ENCODE results near the gene TRAPPC6A. TPM values are rescaled to one million over a fixed set of nuclear protein-coding genes. Genes with fewer than 3 reads are reported as not detected.

Gene TRAPPC6A
- total and polyA plus RNA-seq, 2 of the 4 experiments (the other 2 are of a cell fraction) = 4.1 to 13.4 TPM

GRCh38 chr19:45128146-45128545 is 49.9 kb downstream of the TRAPPC6A start:
- Histone ChIP-seq H2BK15ac (ENCODE audit: low read depth, low read length) (no peak overlapping the region), H2BK20ac (ENCODE audit: low read depth, low read length) (no peak overlapping the region), H3K9ac (ENCODE audit: low read depth, low read length) (no peak overlapping the region), H3K18ac (ENCODE audit: low read depth, low read length) (no peak overlapping the region), H3K4me2 (ENCODE audit: low read depth, low read length) (no peak overlapping the region), H3K36me3 (ENCODE audit: control insufficient read depth, insufficient read depth, low read length) (peaks cover 3% of the 10 kb centered on the region; the same call in 1 of the 2 replicates), H3K4ac (ENCODE audit: low read depth, low read length) (no peak overlapping the region), H3K27me3 (ENCODE audit: control insufficient read depth, insufficient read depth, low read length) (no peaks in the 10 kb centered on the region), H3K56ac (ENCODE audit: extremely low read depth, insufficient read depth, low read length) (no peak overlapping the region), H2AFZ (replicated peaks; ENCODE audit: low read length, poor library complexity) (no peak overlapping the region), H3K4me3 (ENCODE audit: insufficient read depth, low read depth, low read length) (no peak overlapping the region), H3K79me1 (ENCODE audit: low read depth in 1 of 2, low read length in 2 of 2) (peaks cover 39 to 85% of the 10 kb centered on the region in 2 experiments), H3K23ac (ENCODE audit: low read depth, low read length) (no peak overlapping the region), H3K9me3 (ENCODE audit: control insufficient read depth, insufficient read depth, low read length) (no peaks in the 10 kb centered on the region), H4K20me1 (ENCODE audit: insufficient read depth, low read length) (peaks cover 80% of the 10 kb centered on the region), H3K27ac (ENCODE audit: insufficient read depth, low read length) (no peak overlapping the region), H4K8ac (ENCODE audit: low read depth in 2 of 2, low read length in 2 of 2) (no peak overlapping the region), H3K14ac (replicated peaks; ENCODE audit: low read depth, low read length) (no peak overlapping the region), H2BK5ac (ENCODE audit: low read depth, low read length, poor library complexity, severe bottlenecking) (no peak overlapping the region), H4K5ac (ENCODE audit: low read depth, low read length) (no peak overlapping the region), H4K91ac (ENCODE audit: insufficient read depth, low read depth, low read length) (no peak overlapping the region), H3K9me1 (ENCODE audit: insufficient read depth, low read length) (peaks cover 8% of the 10 kb centered on the region; the same call in 1 of the 2 replicates), H3K4me1 (ENCODE audit: control insufficient read depth, insufficient read depth, low read length) (no peaks in the 10 kb centered on the region), H2BK120ac (ENCODE audit: low read depth, low read length) (no peak overlapping the region), H2AK5ac (ENCODE audit: low read depth, low read length) (no peak overlapping the region), H2AK9ac (replicated peaks; ENCODE audit: low read depth, low read length, poor library complexity) (no peak overlapping the region)
- in situ Hi-C loops (cut with MboI; ENCODE audit: low sequenced_read_pairs) (no loop called here), dilution Hi-C loops (cut with HindIII; ENCODE audit: low sequenced_read_pairs, unreplicated experiment) (no loop called here), intact Hi-C loops (cut with micrococcal nuclease) (loop anchor here (5.0 kb wide), 1 partner anchor 36 kb away; the partner anchor contains the start of gene PPP1R37)
- CTCF ChIA-PET = no interaction called here
- DNase-seq (no peak), ATAC-seq (ENCODE audit: low read depth) (no peak)
- BruUV-seq (replicated peaks) = no TSS peak
- TF ChIP-seq CHD1 (IDR thresholded peaks at IDR 0.05; ENCODE audit: low read depth, low read length) (no peak), MAFK (IDR thresholded peaks at IDR 0.05; ENCODE audit: low read depth, low read length) (no peak), CTCF (conservative IDR thresholded peaks at IDR 0.05; ENCODE audit: low read depth, low read length) (no peak), POLR2A (IDR thresholded peaks at IDR 0.05; ENCODE audit: low read depth, low read length) (no peak), ELK1 (IDR thresholded peaks at IDR 0.05; ENCODE audit: borderline replicate concordance, low read depth, low read length) (no peak), NFE2L2 (IDR thresholded peaks at IDR 0.05; ENCODE audit: low read depth, low read length) (no peak), USF2 (IDR thresholded peaks at IDR 0.05; ENCODE audit: low read depth, low read length) (no peak), RAD21 (IDR thresholded peaks at IDR 0.05; ENCODE audit: low read length) (no peak), RFX5 (IDR thresholded peaks at IDR 0.05; ENCODE audit: low read depth, low read length) (no peak), CEBPB (IDR thresholded peaks at IDR 0.05; ENCODE audit: low read depth, low read length) (no peak), SMC3 (IDR thresholded peaks at IDR 0.05; ENCODE audit: low read depth, low read length) (no peak), FOS (IDR thresholded peaks at IDR 0.05; ENCODE audit: low read depth, low read length) (no peak)
- 86% methylated on average over 4 of the region's 5 CpGs; no CpG with 5 or more reads in 1 of the 2 experiments for WGBS, 2 experiments (ENCODE audit: extremely low coverage in 2 of 2, insufficient read length in 1 of 2)
- POLR2A ChIA-PET (ENCODE audit: unreplicated experiment) = no interaction called here

Measured in IMR-90 (cell line).